Neural progenitor cell (in vitro differentiated cells): ENCODE measurements around the gene BCAS1. TPM values are rescaled to one million over a fixed set of nuclear protein-coding genes. Genes with fewer than 3 reads are reported as not detected.
A peak's percentile ranks its signal among the peaks of the same experiment; 100 is the strongest.

Experiments
- DNase-seq: peaks from one replicate; pipeline ENCODE4 v3.0.0-alpha.2; 2016; ENCODE audit warnings: low spot score
- H2AFZ ChIP-seq: fragments of 200-600 bp; sonication (generic); replicated peaks from 2 replicates; pipeline ENCODE4 v1.6.1; 2016; ENCODE audit warnings: antibody characterized with exemption
- H3F3A ChIP-seq: fragments of 200-600 bp; sonication (generic); 2 replicates; pipeline ENCODE4 v1.6.1; 2016; ENCODE audit warnings: antibody characterized with exemption, low read depth
- H3K27ac ChIP-seq: fragments of 200-600 bp; sonication (generic); 2 replicates; pipeline ENCODE4 v1.5.1; 2016; ENCODE audit warnings: mild to moderate bottlenecking
- H3K27me3 ChIP-seq: fragments of 200-600 bp; sonication (generic); 2 replicates; pipeline ENCODE4 v1.6.1; 2016; ENCODE audit warnings: mild to moderate bottlenecking, moderate library complexity
- H3K36me3 ChIP-seq: fragments of 200-600 bp; sonication (generic); 2 replicates; pipeline ENCODE4 v1.5.1; 2016
- H3K4me1 ChIP-seq: fragments of 200-600 bp; sonication (generic); 2 replicates; pipeline ENCODE4 v1.6.1; 2016; ENCODE audit warnings: mixed run types
- H3K4me2 ChIP-seq: fragments of 200-600 bp; sonication (generic); 2 replicates; pipeline ENCODE4 v1.6.1; 2016
- H3K4me3 ChIP-seq: fragments of 200-600 bp; sonication (generic); 2 replicates; pipeline ENCODE4 v1.5.1; 2016
- H3K79me2 ChIP-seq: fragments of 200-600 bp; sonication (generic); 2 replicates; pipeline ENCODE4 v1.6.1; 2016; ENCODE audit warnings: low read depth
- H3K9ac ChIP-seq: fragments of 200-600 bp; sonication (generic); 2 replicates; pipeline ENCODE4 v1.6.1; 2016
- H3K9me3 ChIP-seq: fragments of 200-600 bp; sonication (generic); 2 replicates; pipeline ENCODE4 v1.5.1; 2016; ENCODE audit warnings: low read depth
- H4K20me1 ChIP-seq: fragments of 200-600 bp; sonication (generic); 2 replicates; pipeline ENCODE4 v1.6.1; 2016; ENCODE audit warnings: low read depth
- H3K27ac Mint-ChIP-seq: 3 replicates; pipeline ENCODE4 v1.8.0; 2021; ENCODE audit warnings: mixed read lengths
- H3K27me3 Mint-ChIP-seq: 2 replicates; pipeline ENCODE4 v1.8.0; 2022; ENCODE audit warnings: low read depth, mild to moderate bottlenecking, inconsistent platforms, moderate library complexity, mixed read lengths; ENCODE audit not compliant: insufficient read depth
- H3K36me3 Mint-ChIP-seq: 3 replicates; pipeline ENCODE4 v1.8.0; 2021; ENCODE audit warnings: mixed read lengths
- H3K4me1 Mint-ChIP-seq: 3 replicates; pipeline ENCODE4 v1.8.0; 2021; ENCODE audit warnings: mixed read lengths
- H3K4me3 Mint-ChIP-seq: 3 replicates; pipeline ENCODE4 v1.8.0; 2021; ENCODE audit warnings: mild to moderate bottlenecking, moderate library complexity, mixed read lengths
- H3K9me3 Mint-ChIP-seq: 3 replicates; pipeline ENCODE4 v1.8.0; 2020; ENCODE audit warnings: mixed read lengths
- EZH2 ChIP-seq: fragments of 200-600 bp; sonication (generic); IDR thresholded peaks from 2 replicates; pipeline ENCODE4 v1.6.1; 2017; ENCODE audit warnings: antibody characterized with exemption, mild to moderate bottlenecking, moderate library complexity
- EZH2phosphoT487 ChIP-seq: fragments of 200-600 bp; sonication (generic); IDR thresholded peaks from 2 replicates; pipeline ENCODE4 v1.6.1; 2017; ENCODE audit warnings: antibody characterized with exemption
- total RNA-seq: library from RNA; depleted of rRNA; stranded (reverse); fragments of >200 nt; gene quantifications from 2 replicates; pipeline ENCODE4 v1.2.3, GENCODE V29; 2015; ENCODE audit warnings: low replicate concordance
- TF ChIP-seq, protein P1 (sequence below): fragments of 200-600 bp; sonication (generic); IDR thresholded peaks from 2 replicates; pipeline ENCODE4 v1.5.1; 2017; ENCODE audit warnings: antibody characterized with exemption, mild to moderate bottlenecking

BCAS1 gene
- total RNA-seq, 1 donor from 2014 or later: not detected

DNA sequence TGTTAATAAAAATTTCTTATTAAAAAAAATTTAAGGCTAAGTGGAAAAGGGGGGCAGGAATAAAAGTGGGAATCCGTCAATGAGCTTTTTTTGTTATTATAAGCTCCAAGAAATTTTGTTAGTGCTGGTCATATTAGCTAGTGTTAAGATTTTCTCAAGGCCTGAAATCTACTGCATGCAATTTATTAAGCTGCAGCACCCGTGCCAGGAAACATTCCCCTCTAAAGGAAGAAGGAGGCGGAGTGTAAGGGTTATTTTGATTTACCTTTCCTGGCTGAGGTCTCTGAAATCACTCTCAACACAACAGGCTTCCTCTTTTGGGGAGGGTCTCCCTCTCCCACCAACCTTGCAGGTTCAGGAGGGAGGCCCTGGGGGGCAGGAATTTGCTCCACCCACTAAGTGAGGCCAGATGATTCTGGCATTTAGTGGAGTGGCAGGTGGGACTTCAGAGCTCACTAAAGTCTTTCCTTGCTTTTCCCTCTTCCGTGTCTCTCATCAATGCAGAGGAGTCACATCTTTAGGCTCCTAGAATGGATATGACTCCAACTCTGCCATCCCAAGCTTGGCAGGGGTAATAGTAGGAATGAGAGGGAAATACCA is 168.8 kb downstream of the BCAS1 start:
- Histone ChIP-seq H4K20me1 (no peaks in the 10 kb centered on the region), H3K4me2 (peak overlapping the region; percentile 44), H3K36me3 (no peaks in the 10 kb centered on the region), H3K27ac (no peak overlapping the region), H2AFZ (peak overlapping the region; percentile 93), H3K4me1 (peaks cover 45% of the 10 kb centered on the region), H3K9ac (no peak overlapping the region), H3K9me3 (no peaks in the 10 kb centered on the region), H3K79me2 (no peaks in the 10 kb centered on the region), H3K27me3 (no peaks in the 10 kb centered on the region), H3K4me3 (no peak overlapping the region), H3F3A (peaks cover 36% of the 10 kb centered on the region)
- Mint-ChIP-seq H3K36me3 (no peaks in the 10 kb centered on the region), H3K9me3 (no peaks in the 10 kb centered on the region), H3K4me3 (no peak overlapping the region), H3K27ac (no peak overlapping the region), H3K4me1 (peaks cover 40% of the 10 kb centered on the region), H3K27me3 (peaks cover 5% of the 10 kb centered on the region)
- no peak for TF ChIP-seq EZH2
- TF ChIP-seq, protein P1, sequence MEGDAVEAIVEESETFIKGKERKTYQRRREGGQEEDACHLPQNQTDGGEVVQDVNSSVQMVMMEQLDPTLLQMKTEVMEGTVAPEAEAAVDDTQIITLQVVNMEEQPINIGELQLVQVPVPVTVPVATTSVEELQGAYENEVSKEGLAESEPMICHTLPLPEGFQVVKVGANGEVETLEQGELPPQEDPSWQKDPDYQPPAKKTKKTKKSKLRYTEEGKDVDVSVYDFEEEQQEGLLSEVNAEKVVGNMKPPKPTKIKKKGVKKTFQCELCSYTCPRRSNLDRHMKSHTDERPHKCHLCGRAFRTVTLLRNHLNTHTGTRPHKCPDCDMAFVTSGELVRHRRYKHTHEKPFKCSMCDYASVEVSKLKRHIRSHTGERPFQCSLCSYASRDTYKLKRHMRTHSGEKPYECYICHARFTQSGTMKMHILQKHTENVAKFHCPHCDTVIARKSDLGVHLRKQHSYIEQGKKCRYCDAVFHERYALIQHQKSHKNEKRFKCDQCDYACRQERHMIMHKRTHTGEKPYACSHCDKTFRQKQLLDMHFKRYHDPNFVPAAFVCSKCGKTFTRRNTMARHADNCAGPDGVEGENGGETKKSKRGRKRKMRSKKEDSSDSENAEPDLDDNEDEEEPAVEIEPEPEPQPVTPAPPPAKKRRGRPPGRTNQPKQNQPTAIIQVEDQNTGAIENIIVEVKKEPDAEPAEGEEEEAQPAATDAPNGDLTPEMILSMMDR: no peak
- TF ChIP-seq EZH2phosphoT487: no peak
- no peak for DNase-seq

DNA sequence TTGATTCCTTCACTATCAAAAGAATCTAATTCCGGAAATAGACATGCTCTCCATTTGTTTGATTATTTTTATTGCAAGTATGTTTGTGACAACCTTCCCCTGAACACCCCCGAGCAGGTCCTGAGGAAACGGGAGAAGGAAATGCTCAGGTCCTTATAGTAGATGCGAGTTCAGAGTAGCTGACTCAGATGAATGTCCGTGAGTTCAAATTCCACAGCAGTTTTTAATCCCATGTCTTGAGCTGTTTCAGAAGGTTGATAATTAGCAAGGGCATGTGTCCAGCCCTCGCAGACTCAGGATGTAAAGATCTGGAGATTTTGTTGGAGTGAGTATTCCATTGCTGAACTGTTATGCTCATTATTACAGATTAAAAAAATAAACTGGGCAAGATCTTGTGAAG is 169.3 kb downstream of the BCAS1 start:
- Histone ChIP-seq H3K4me2 (peak overlapping the region; percentile 25), H4K20me1 (no peaks in the 10 kb centered on the region), H3K27me3 (no peaks in the 10 kb centered on the region), H2AFZ (no peak overlapping the region), H3K36me3 (no peaks in the 10 kb centered on the region), H3F3A (peaks cover 36% of the 10 kb centered on the region), H3K27ac (no peak overlapping the region), H3K79me2 (no peaks in the 10 kb centered on the region), H3K4me3 (no peak overlapping the region), H3K9me3 (no peaks in the 10 kb centered on the region), H3K4me1 (peaks cover 45% of the 10 kb centered on the region), H3K9ac (no peak overlapping the region)
- no peaks in the 10 kb centered on the region for H3K9me3 Mint-ChIP-seq
- TF ChIP-seq EZH2phosphoT487: no peak
- TF ChIP-seq EZH2: no peak
- TF ChIP-seq, protein P1: no peak
- no peak for DNase-seq
- peaks cover 38% of the 10 kb centered on the region for H3K4me1 Mint-ChIP-seq
- no peaks in the 10 kb centered on the region for H3K36me3 Mint-ChIP-seq
- H3K4me3 Mint-ChIP-seq: no peak overlapping the region
- peaks cover 5% of the 10 kb centered on the region for H3K27me3 Mint-ChIP-seq
- H3K27ac Mint-ChIP-seq: no peak overlapping the region

DNA sequence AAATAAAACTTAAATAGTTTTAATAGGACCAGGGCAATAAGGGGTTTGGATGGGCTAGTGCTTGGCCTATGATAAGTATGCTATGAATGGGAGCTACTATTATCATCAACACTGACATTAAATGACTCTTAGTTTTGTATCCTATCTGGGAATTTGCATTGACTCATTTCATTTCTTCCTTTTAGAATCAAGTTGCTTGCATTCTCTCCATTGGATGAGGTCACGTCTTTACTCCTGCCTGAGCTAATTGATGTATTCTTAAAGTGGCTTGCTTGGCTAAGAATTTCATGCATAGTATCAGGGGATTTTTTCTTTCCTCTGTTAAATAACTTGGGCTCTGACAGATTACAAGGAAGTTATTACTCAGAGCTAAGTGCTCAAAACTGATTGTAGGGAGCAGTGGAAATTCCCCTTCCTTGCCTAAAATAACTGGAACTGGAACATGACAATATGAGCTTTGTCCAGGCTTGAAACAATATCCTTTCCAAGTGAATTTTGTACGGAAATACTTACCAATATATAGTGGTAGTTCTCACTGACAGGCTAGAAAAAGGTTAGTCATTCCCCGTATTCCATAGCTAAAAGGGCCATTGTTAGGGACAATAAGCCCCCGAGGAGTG is 169.9 kb downstream of the BCAS1 start:
- H3K4me2 ChIP-seq: peak overlapping the region; percentile 25
- no peaks in the 10 kb centered on the region for H4K20me1 ChIP-seq
- H3K4me3 Mint-ChIP-seq: no peak overlapping the region
- H3K9me3 ChIP-seq: no peaks in the 10 kb centered on the region
- no peaks in the 10 kb centered on the region for H3K27me3 ChIP-seq
- peaks cover 36% of the 10 kb centered on the region for H3F3A ChIP-seq
- H2AFZ ChIP-seq: no peak overlapping the region
- no peak for DNase-seq
- no peak overlapping the region for H3K27ac Mint-ChIP-seq
- H3K27ac ChIP-seq: no peak overlapping the region
- H3K4me3 ChIP-seq: no peak overlapping the region
- H3K79me2 ChIP-seq: no peaks in the 10 kb centered on the region
- TF ChIP-seq EZH2: no peak
- no peak for TF ChIP-seq EZH2phosphoT487
- TF ChIP-seq, protein P1: no peak
- no peaks in the 10 kb centered on the region for H3K36me3 ChIP-seq
- peaks cover 5% of the 10 kb centered on the region for H3K27me3 Mint-ChIP-seq
- peaks cover 45% of the 10 kb centered on the region for H3K4me1 ChIP-seq
- no peaks in the 10 kb centered on the region for H3K36me3 Mint-ChIP-seq
- H3K9ac ChIP-seq: no peak overlapping the region
- peaks cover 38% of the 10 kb centered on the region for H3K4me1 Mint-ChIP-seq
- H3K9me3 Mint-ChIP-seq: no peaks in the 10 kb centered on the region
